Measurements from ENCODE around the gene MET. TPM values are rescaled to one million over a fixed set of nuclear protein-coding genes. Genes with fewer than 3 reads are reported as not detected.

The MET gene
- total RNA-seq, 2 donors from 2014 or later, result 15.8 to 18.6 TPM

- no peak overlapping the region for H3K4me3 ChIP-seq
- ATAC-seq (ENCODE audit: insufficient number of reproducible peaks, low FRiP score, low read depth), result no peak
- peaks cover 0 to 14% of the 10 kb centered on the region in 2 donors for H3K4me1 ChIP-seq (ENCODE audit: control insufficient read depth in 1 of 2, low read depth in 2 of 2)
- no peaks in the 10 kb centered on the region for H3K27me3 ChIP-seq (replicated peaks; ENCODE audit: insufficient read depth)
- no peak overlapping the region for H3K27ac ChIP-seq
- TF ChIP-seq CTCF (IDR thresholded peaks at IDR 0.05), result no peak
- H3K9me3 ChIP-seq, result no peaks in the 10 kb centered on the region
- no peak for DNase-seq (ENCODE audit: low spot score)
- H3K36me3 ChIP-seq, result no peaks in the 10 kb centered on the region
Observed at GRCh38 chr7:116691664-116692063, 19.7 kb downstream of the MET start.

- peaks cover 0 to 10% of the 10 kb centered on the region in 2 donors for H3K4me1 ChIP-seq (ENCODE audit: control insufficient read depth in 1 of 2, low read depth in 2 of 2)
- H3K27ac ChIP-seq, result no peak overlapping the region
Observed at GRCh38 chr7:116692401-116693308, 20.7 kb downstream of the MET start.

GRCh38 chr7:116696707-116697106 is 24.7 kb downstream of the MET start:
- ATAC-seq (ENCODE audit: insufficient number of reproducible peaks, low FRiP score, low read depth) (no peak), DNase-seq (ENCODE audit: low spot score) (no peak)
- Histone ChIP-seq H3K36me3 (no peaks in the 10 kb centered on the region), H3K27me3 (replicated peaks; ENCODE audit: insufficient read depth) (no peaks in the 10 kb centered on the region), H3K4me1 (ENCODE audit: control insufficient read depth in 1 of 2, low read depth in 2 of 2) (peaks cover 0 to 9% of the 10 kb centered on the region in 2 donors), H3K9me3 (no peaks in the 10 kb centered on the region), H3K4me3 (no peak overlapping the region), H3K27ac (no peak overlapping the region)
- TF ChIP-seq CTCF (IDR thresholded peaks at IDR 0.05), result no peak

More at GRCh38 chr7:116692401-116693308, 20.7 kb downstream of the MET start:
- ATAC-seq (ENCODE audit: insufficient number of reproducible peaks, low FRiP score, low read depth) (no peak), DNase-seq (ENCODE audit: low spot score) (no peak)
- no peaks in the 10 kb centered on the region for H3K36me3 ChIP-seq
- H3K4me3 ChIP-seq, result no peak overlapping the region
- H3K9me3 ChIP-seq, result no peaks in the 10 kb centered on the region
- no peak for TF ChIP-seq CTCF (IDR thresholded peaks at IDR 0.05)
- no peaks in the 10 kb centered on the region for H3K27me3 ChIP-seq (replicated peaks; ENCODE audit: insufficient read depth)

- no peak for TF ChIP-seq CTCF (IDR thresholded peaks at IDR 0.05)
- H3K9me3 ChIP-seq, result no peaks in the 10 kb centered on the region
- no peak for DNase-seq (ENCODE audit: low spot score)
- H3K36me3 ChIP-seq, result no peaks in the 10 kb centered on the region
- ATAC-seq (ENCODE audit: insufficient number of reproducible peaks, low FRiP score, low read depth), result no peak
- H3K4me1 ChIP-seq (ENCODE audit: control insufficient read depth in 1 of 2, low read depth in 2 of 2), result peaks cover 0 to 9% of the 10 kb centered on the region in 2 donors
- H3K4me3 ChIP-seq, result no peak overlapping the region
- no peaks in the 10 kb centered on the region for H3K27me3 ChIP-seq (replicated peaks; ENCODE audit: insufficient read depth)
- no peak overlapping the region for H3K27ac ChIP-seq
Observed at GRCh38 chr7:116697152-116697551, 25.2 kb downstream of the MET start.

- H3K4me1 ChIP-seq (ENCODE audit: control insufficient read depth in 1 of 2, low read depth in 2 of 2), result peaks cover 0 to 5% of the 10 kb centered on the region in 2 donors
- no peak overlapping the region for H3K4me3 ChIP-seq
- H3K27ac ChIP-seq, result no peak overlapping the region
- no peaks in the 10 kb centered on the region for H3K9me3 ChIP-seq
- no peak for ATAC-seq (ENCODE audit: insufficient number of reproducible peaks, low FRiP score, low read depth)
- no peaks in the 10 kb centered on the region for H3K27me3 ChIP-seq (replicated peaks; ENCODE audit: insufficient read depth)
- H3K36me3 ChIP-seq, result no peaks in the 10 kb centered on the region
- TF ChIP-seq CTCF (IDR thresholded peaks at IDR 0.05), result no peak
- DNase-seq (ENCODE audit: low spot score), result no peak
Observed at GRCh38 chr7:116697761-116698160, 25.8 kb downstream of the MET start.

All from thoracic aorta (tissue), 2 donors.